ENCODE measurements around the gene LRRIQ4.

Gene LRRIQ4

GRCh38 chr3:169879845-169880575 lies 67.3 kb downstream of the LRRIQ4 start:
- Histone ChIP-seq H2AFZ (ENCODE audit: low read length) (no peak overlapping the region), H4K20me1 (ENCODE audit: insufficient read depth, low read length, poor library complexity, severe bottlenecking) (no peaks in the 10 kb centered on the region), H3K79me2 (ENCODE audit: insufficient read depth, low read length) (no peaks in the 10 kb centered on the region), H3F3A (ENCODE audit: low read depth) (no peaks in the 10 kb centered on the region), H3K9me2 (replicated peaks; ENCODE audit: low read depth, low read length) (no peaks in the 10 kb centered on the region), H3K36me3 (ENCODE audit: insufficient read depth, low read length) (no peaks in the 10 kb centered on the region), H3K4me3 (ENCODE audit: low read length, poor library complexity, severe bottlenecking) (no peak overlapping the region), H3K9ac (ENCODE audit: low read depth, low read length, poor library complexity, severe bottlenecking) (no peak overlapping the region), H3K4me2 (ENCODE audit: low read depth, low read length, poor library complexity, severe bottlenecking) (no peak overlapping the region), H3K4me1 (ENCODE audit: insufficient read depth, low read length, poor library complexity, severe bottlenecking) (no peaks in the 10 kb centered on the region), H3K9me3 (ENCODE audit: insufficient read depth, low read depth, low read length) (no peaks in the 10 kb centered on the region), H3K27me3 (ENCODE audit: insufficient read depth, low read length, poor library complexity, severe bottlenecking) (no peaks in the 10 kb centered on the region)
- TF ChIP-seq EZH2phosphoT487 (IDR thresholded peaks at IDR 0.05; ENCODE audit: borderline replicate concordance) (no peak), CTCF (conservative IDR thresholded peaks at IDR 0.05; ENCODE audit: low read length) (no peak)

- H3K27me3 ChIP-seq (ENCODE audit: insufficient read depth, low read length, poor library complexity, severe bottlenecking), result no peaks in the 10 kb centered on the region
- no peaks in the 10 kb centered on the region for H3K9me2 ChIP-seq (replicated peaks; ENCODE audit: low read depth, low read length)
- H3K36me3 ChIP-seq (ENCODE audit: insufficient read depth, low read length), result no peaks in the 10 kb centered on the region
- no peak overlapping the region for H3K4me2 ChIP-seq (ENCODE audit: low read depth, low read length, poor library complexity, severe bottlenecking)
- no peak overlapping the region for H2AFZ ChIP-seq (ENCODE audit: low read length)
- H3K79me2 ChIP-seq (ENCODE audit: insufficient read depth, low read length), result no peaks in the 10 kb centered on the region
- no peak overlapping the region for H3K4me3 ChIP-seq (ENCODE audit: low read length, poor library complexity, severe bottlenecking)
- no peak overlapping the region for H3K9ac ChIP-seq (ENCODE audit: low read depth, low read length, poor library complexity, severe bottlenecking)
- no peaks in the 10 kb centered on the region for H3F3A ChIP-seq (ENCODE audit: low read depth)
- no peaks in the 10 kb centered on the region for H3K4me1 ChIP-seq (ENCODE audit: insufficient read depth, low read length, poor library complexity, severe bottlenecking)
- H4K20me1 ChIP-seq (ENCODE audit: insufficient read depth, low read length, poor library complexity, severe bottlenecking), result no peaks in the 10 kb centered on the region
- no peaks in the 10 kb centered on the region for H3K9me3 ChIP-seq (ENCODE audit: insufficient read depth, low read depth, low read length)
- TF ChIP-seq EZH2phosphoT487 (IDR thresholded peaks at IDR 0.05; ENCODE audit: borderline replicate concordance) (no peak), CTCF (conservative IDR thresholded peaks at IDR 0.05; ENCODE audit: low read length) (no peak)
Measured at GRCh38 chr3:169880576-169881250, 68.0 kb downstream of the LRRIQ4 start.

- no peak overlapping the region for H3K9ac ChIP-seq (ENCODE audit: low read depth, low read length, poor library complexity, severe bottlenecking)
- H3K27me3 ChIP-seq (ENCODE audit: insufficient read depth, low read length, poor library complexity, severe bottlenecking), result no peaks in the 10 kb centered on the region
- H3K4me3 ChIP-seq (ENCODE audit: low read length, poor library complexity, severe bottlenecking), result no peak overlapping the region
- H3K9me2 ChIP-seq (replicated peaks; ENCODE audit: low read depth, low read length), result no peaks in the 10 kb centered on the region
- H4K20me1 ChIP-seq (ENCODE audit: insufficient read depth, low read length, poor library complexity, severe bottlenecking), result no peaks in the 10 kb centered on the region
- H3K79me2 ChIP-seq (ENCODE audit: insufficient read depth, low read length), result no peaks in the 10 kb centered on the region
- H3K4me2 ChIP-seq (ENCODE audit: low read depth, low read length, poor library complexity, severe bottlenecking), result no peak overlapping the region
- no peaks in the 10 kb centered on the region for H3K4me1 ChIP-seq (ENCODE audit: insufficient read depth, low read length, poor library complexity, severe bottlenecking)
- H3K36me3 ChIP-seq (ENCODE audit: insufficient read depth, low read length), result no peaks in the 10 kb centered on the region
- H3K9me3 ChIP-seq (ENCODE audit: insufficient read depth, low read depth, low read length), result no peaks in the 10 kb centered on the region
- TF ChIP-seq EZH2phosphoT487 (IDR thresholded peaks at IDR 0.05; ENCODE audit: borderline replicate concordance) (no peak), CTCF (conservative IDR thresholded peaks at IDR 0.05; ENCODE audit: low read length) (no peak)
- H3F3A ChIP-seq (ENCODE audit: low read depth), result no peaks in the 10 kb centered on the region
- no peak overlapping the region for H2AFZ ChIP-seq (ENCODE audit: low read length)
Measured at GRCh38 chr3:169886671-169887070, 74.0 kb downstream of the LRRIQ4 start.

Measured in Loucy (cell line).